Gastroesophageal sphincter (tissue), 3 donors: ENCODE results near the gene CEACAM6.

Experiments
- CTCF ChIP-seq, 4 experiments: fragments of 200-600 bp in 2 of 4; fragments of 450-650 bp in 2 of 4; sonication (generic) in 1 of 4; IDR thresholded peaks; one replicate each; pipeline ENCODE4 v1.5.1; 2017 to 2019; ENCODE audit warnings: antibody characterized with exemption in 4 of 4, mild to moderate bottlenecking in 2 of 4, moderate library complexity in 2 of 4
- POLR2A ChIP-seq, 2 donors: fragments of 450-650 bp; IDR thresholded peaks; one replicate each; pipeline ENCODE4 v1.6.1; 2017; ENCODE audit warnings: antibody characterized with exemption in 2 of 2, mild to moderate bottlenecking in 2 of 2, moderate library complexity in 1 of 2

- TF ChIP-seq CTCF (IDR thresholded peaks at IDR 0.05) (no peak), POLR2A (IDR thresholded peaks at IDR 0.05) (no peak)
Measured at GRCh38 chr19:41801031-41801430, 45.7 kb downstream of the CEACAM6 start.
